GM12878 (cell line): Measurements from ENCODE around the gene SYNCRIP. TPM values are rescaled to one million over a fixed set of nuclear protein-coding genes. Genes with fewer than 3 reads are reported as not detected.
A peak's percentile ranks its signal among the peaks of the same experiment; 100 is the strongest.

Experiments used
- CBFB ChIP-seq: IDR thresholded peaks from 2 replicates; pipeline ENCODE4 v1.6.1; 2016; ENCODE audit warnings: antibody characterized with exemption, low read depth
- CBX3 ChIP-seq: fragments of 200-600 bp; sonication (generic); IDR thresholded peaks from 2 replicates; pipeline ENCODE4 v1.6.1; 2016; ENCODE audit warnings: low read depth, borderline replicate concordance
- CHD2 ChIP-seq: IDR thresholded peaks from 2 replicates; pipeline ENCODE4 v1.6.1; 2011; ENCODE audit warnings: low read depth, low read length, improper control_type of control experiment, borderline replicate concordance
- CUX1 ChIP-seq: IDR thresholded peaks from 2 replicates; pipeline ENCODE4 v1.6.1; 2012; ENCODE audit warnings: improper control_type of control experiment, low read depth, low read length; ENCODE audit not compliant: insufficient replicate concordance
- LARP7 ChIP-seq: fragments of 450-650 bp; IDR thresholded peaks from 2 replicates; pipeline ENCODE4 v1.6.1; 2017; ENCODE audit warnings: mild to moderate bottlenecking
- MTA2 ChIP-seq: fragments of 450-650 bp; IDR thresholded peaks from 2 replicates; pipeline ENCODE4 v1.6.1; 2016; ENCODE audit warnings: low read depth, mild to moderate bottlenecking, moderate library complexity
- NR2C1 ChIP-seq: fragments of 450-650 bp; IDR thresholded peaks from 2 replicates; pipeline ENCODE4 v1.6.1; 2017; ENCODE audit warnings: antibody characterized with exemption, mild to moderate bottlenecking, moderate library complexity
- PML ChIP-seq: IDR thresholded peaks from 2 replicates; pipeline ENCODE4 v1.6.1; 2012; ENCODE audit warnings: low read length, inconsistent platforms
- RUNX3 ChIP-seq: IDR thresholded peaks from 2 replicates; pipeline ENCODE4 v1.6.1; 2012; ENCODE audit warnings: low read length, inconsistent platforms
- SKIL ChIP-seq: fragments of 450-650 bp; IDR thresholded peaks from 2 replicates; pipeline ENCODE4 v1.6.1; 2017; ENCODE audit warnings: mild to moderate bottlenecking, low read depth, inconsistent platforms; ENCODE audit not compliant: poor library complexity, severe bottlenecking
- ZBTB11 ChIP-seq: fragments of 450-650 bp; formaldehyde crosslinking; IDR thresholded peaks from 2 replicates; pipeline ENCODE4 v1.5.0; 2022; ENCODE audit warnings: mild to moderate bottlenecking, missing genetic modification characterization
- ZBTB40 ChIP-seq: fragments of 450-650 bp; IDR thresholded peaks from 2 replicates; pipeline ENCODE4 v1.6.1; 2016; ENCODE audit warnings: mild to moderate bottlenecking, moderate library complexity, borderline replicate concordance
- ZSCAN29 ChIP-seq: fragments of 450-650 bp; IDR thresholded peaks from 2 replicates; pipeline ENCODE4 v1.6.1; 2017; ENCODE audit warnings: mild to moderate bottlenecking, moderate library complexity
- polyA plus RNA-seq, 11 experiments: library from polyadenylated mRNA; depleted of rRNA in 4 of 11; unstranded in 6 of 11; stranded (reverse) in 5 of 11; fragments of >200 nt; fragmentation: Nextera tagmentation in 4 of 11; fragmentation: Illumina TruSeq in 1 of 11; extraction: Ambion mirVana in 4 of 11; extraction: Trizol in 1 of 11; gene quantifications; 1 replicate in 1 of 11; 2 replicates in 10 of 11; pipeline versions ENCODE4 v1.2.1 to v1.2.3, GENCODE V29; 2011 to 2016; ENCODE audit warnings: inconsistent platforms in 2 of 11, missing spikeins in 2 of 11, low read depth in 1 of 11
- total RNA-seq, 4 experiments: library from RNA; depleted of rRNA in 3 of 4; stranded (reverse); fragments of >200 nt in 3 of 4; fragmentation: Illumina TruSeq in 1 of 4; extraction: Trizol in 1 of 4; gene quantifications; 2 replicates each; pipeline versions ENCODE4 v1.2.1 to v1.2.3, GENCODE V29; 2013 to 2021

The SYNCRIP gene
- total and polyA plus RNA-seq, 10 of the 15 experiments (the other 5 are each of a cell fraction or from before 2014, with no cell fraction given), result 28.4 to 255 (median 131) TPM

- no peak for TF ChIP-seq CUX1
- TF ChIP-seq ZBTB11 (CRISPR knock-in tag), result no peak
- TF ChIP-seq CBX3, result no peak
- TF ChIP-seq NR2C1, result no peak
- TF ChIP-seq PML, result peak; percentile 76
- no peak for TF ChIP-seq ZBTB40
- no peak for TF ChIP-seq RUNX3
- TF ChIP-seq CHD2, result peak; percentile 5; the same call in 1 of the 2 replicates
- 0 out of 2 replicates have a peak, but pooled peaks have one; percentile 19 for TF ChIP-seq CBFB
- TF ChIP-seq LARP7, result no peak
- TF ChIP-seq SKIL, result no peak
- 0 out of 2 replicates have a peak, but pooled peaks have one; percentile 24 for TF ChIP-seq MTA2
- 0 out of 2 replicates have a peak, but pooled peaks have one; percentile 28 for TF ChIP-seq ZSCAN29
These were observed 48.3 kb downstream of the SYNCRIP start (continued) for GRCh38 chr6:85594197-85594930.
